GM18909 (cell line): Measurements from ENCODE around the gene ECEL1.
"Not testable (repeated sequence)": the region's sequence is repeated elsewhere in the genome, so short reads cannot be mapped to it uniquely, and the experiment has no call there.

Source experiments
- ATAC-seq: cut with Tn5 transposase; IDR thresholded peaks from one replicate; pipeline ENCODE4 v1.9.1; 2021; ENCODE audit warnings: mild to moderate bottlenecking; ENCODE audit not compliant: unreplicated experiment, poor library complexity

The ECEL1 gene

GRCh38 chr2:232487385-232488096 lies at the start of gene ECEL1:
Gene ECEL1 (minus strand): TSS chr2:232487834. CDS start chr2:232486653, 1,181 bp downstream.
- ATAC-seq, result no peak

GRCh38 chr2:232537079-232537478 lies 49.4 kb upstream of the ECEL1 start:
- ATAC-seq, result no peak

- ATAC-seq, result no peak
Measured at GRCh38 chr2:232535761-232536530, 48.3 kb upstream of the ECEL1 start.

GRCh38 chr2:232534940-232535651 lies 47.5 kb upstream of the ECEL1 start:
- no peak for ATAC-seq

- no peak for ATAC-seq
Measured at GRCh38 chr2:232533944-232534710, 46.5 kb upstream of the ECEL1 start.

GRCh38 chr2:232532821-232533220 lies 45.2 kb upstream of the ECEL1 start:
- ATAC-seq, result not testable (repeated sequence)

GRCh38 chr2:232532419-232532818 lies 44.8 kb upstream of the ECEL1 start:
- ATAC-seq, result no peak

GRCh38 chr2:232530626-232531260 lies 43.1 kb upstream of the ECEL1 start:
- no peak for ATAC-seq

- ATAC-seq, result no peak
Measured at GRCh38 chr2:232529806-232530547, 42.3 kb upstream of the ECEL1 start.

GRCh38 chr2:232528746-232529460 lies 41.3 kb upstream of the ECEL1 start:
- no peak for ATAC-seq

GRCh38 chr2:232527905-232528470 lies 40.4 kb upstream of the ECEL1 start:
- ATAC-seq, result no peak

- no peak for ATAC-seq
Measured at GRCh38 chr2:232526372-232526941, 38.8 kb upstream of the ECEL1 start.

- no peak for ATAC-seq
Measured at GRCh38 chr2:232525791-232526371, 38.2 kb upstream of the ECEL1 start, which contains the start of gene CHRND. Gene CHRND (plus strand): TSS chr2:232526160. CDS start chr2:232526216, 56 bp downstream.

- ATAC-seq, result no peak
Measured at GRCh38 chr2:232525199-232525598, 37.6 kb upstream of the ECEL1 start.

GRCh38 chr2:232524771-232525170 lies 37.1 kb upstream of the ECEL1 start:
- no peak for ATAC-seq

- ATAC-seq, result no peak
Measured at GRCh38 chr2:232523682-232524597, 36.3 kb upstream of the ECEL1 start.

GRCh38 chr2:232523402-232523681 lies 35.7 kb upstream of the ECEL1 start:
- ATAC-seq, result no peak
